ENCODE data around the gene MAST2.

- no peak for TF ChIP-seq CTCF (IDR thresholded peaks at IDR 0.05)
- no peak for TF ChIP-seq POLR2A (IDR thresholded peaks at IDR 0.05)
Measured at GRCh38 chr1:45895406-45895805, 92.0 kb downstream of the MAST2 start.

Data from lower leg skin (tissue), 3 donors.